ENCODE data around the gene VTA1. TPM values are rescaled to one million over a fixed set of nuclear protein-coding genes. Genes with fewer than 3 reads are reported as not detected.

Gene VTA1
- total RNA-seq, 4 donors from 2014 or later = 33.6 to 55.3 (median 36.2) TPM

GRCh38 chr6:142172758-142173157 lies 25.7 kb downstream of the VTA1 start:
- Histone ChIP-seq H3K4me1 (peaks cover 0 to 2% (median 0%) of the 10 kb centered on the region in 4 donors), H3K27ac (no peak overlapping the region), H3K4me3 (no peak overlapping the region), H3K36me3 (peaks cover 0 to 86% (median 0%) of the 10 kb centered on the region in 3 donors), H3K27me3 (no peaks in the 10 kb centered on the region), H3K9me3 (peaks cover 0 to 5% (median 0%) of the 10 kb centered on the region in 4 donors)
- TF ChIP-seq EP300 (IDR thresholded peaks at IDR 0.05) (no peak), POLR2A (IDR thresholded peaks at IDR 0.05) (no peak), CTCF (IDR thresholded peaks at IDR 0.05) (no peak)
- no peak for DNase-seq (ENCODE audit: low spot score in 2 of 2)

- no peak overlapping the region for H3K4me3 ChIP-seq
- no peaks in the 10 kb centered on the region for H3K27me3 ChIP-seq
- TF ChIP-seq POLR2A (IDR thresholded peaks at IDR 0.05) = no peak
- no peak for TF ChIP-seq CTCF (IDR thresholded peaks at IDR 0.05)
- TF ChIP-seq EP300 (IDR thresholded peaks at IDR 0.05) = no peak
- H3K27ac ChIP-seq = no peak overlapping the region
- H3K9me3 ChIP-seq = peaks cover 0 to 16% (median 0%) of the 10 kb centered on the region in 4 donors
- 95 to 99% methylated on average over 3 of the region's 3 CpGs for WGBS, 2 donors
- peaks cover 0 to 91% (median 0%) of the 10 kb centered on the region in 3 donors for H3K36me3 ChIP-seq
- no peaks in the 10 kb centered on the region for H3K4me1 ChIP-seq
- DNase-seq (ENCODE audit: low spot score in 2 of 2) = no peak
These were observed 26.9 kb downstream of the VTA1 start for GRCh38 chr6:142173980-142174379.

- DNase-seq (ENCODE audit: low spot score in 2 of 2) = no peak
- 90 to 92% methylated on average over 6 of the region's 6 CpGs for WGBS, 2 donors
- H3K27me3 ChIP-seq = no peaks in the 10 kb centered on the region
- peaks cover 0 to 84% (median 0%) of the 10 kb centered on the region in 3 donors for H3K36me3 ChIP-seq
- no peak for TF ChIP-seq CTCF (IDR thresholded peaks at IDR 0.05)
- TF ChIP-seq POLR2A (IDR thresholded peaks at IDR 0.05) = no peak
- no peak for TF ChIP-seq EP300 (IDR thresholded peaks at IDR 0.05)
- no peak overlapping the region for H3K4me3 ChIP-seq
- H3K27ac ChIP-seq = no peak overlapping the region
- peaks cover 0 to 16% (median 0%) of the 10 kb centered on the region in 4 donors for H3K9me3 ChIP-seq
- no peaks in the 10 kb centered on the region for H3K4me1 ChIP-seq
These were observed 27.6 kb downstream of the VTA1 start for GRCh38 chr6:142174703-142175102.

GRCh38 chr6:142178129-142178528 lies 31.1 kb downstream of the VTA1 start:
- Histone ChIP-seq H3K27ac (no peak overlapping the region), H3K4me1 (no peaks in the 10 kb centered on the region), H3K27me3 (no peaks in the 10 kb centered on the region), H3K4me3 (no peak overlapping the region), H3K36me3 (peaks cover 0 to 61% (median 0%) of the 10 kb centered on the region in 3 donors), H3K9me3 (peaks cover 0 to 16% (median 0%) of the 10 kb centered on the region in 4 donors)
- TF ChIP-seq EP300 (IDR thresholded peaks at IDR 0.05) (no peak), POLR2A (IDR thresholded peaks at IDR 0.05) (no peak), CTCF (IDR thresholded peaks at IDR 0.05) (no peak)
- no peak for DNase-seq (ENCODE audit: low spot score in 2 of 2)

GRCh38 chr6:142182004-142182403 lies 34.9 kb downstream of the VTA1 start:
- no peaks in the 10 kb centered on the region for H3K27me3 ChIP-seq
- H3K4me3 ChIP-seq = no peak overlapping the region
- peaks cover 0 to 16% (median 0%) of the 10 kb centered on the region in 4 donors for H3K9me3 ChIP-seq
- no peak for TF ChIP-seq EP300 (IDR thresholded peaks at IDR 0.05)
- TF ChIP-seq CTCF (IDR thresholded peaks at IDR 0.05) = no peak
- TF ChIP-seq POLR2A (IDR thresholded peaks at IDR 0.05) = no peak
- no peak for DNase-seq (ENCODE audit: low spot score in 2 of 2)
- H3K36me3 ChIP-seq = peaks cover 0 to 30% (median 0%) of the 10 kb centered on the region in 3 donors
- no peaks in the 10 kb centered on the region for H3K4me1 ChIP-seq
- H3K27ac ChIP-seq = no peak overlapping the region

All from tibial nerve (tissue), 4 donors.